ENCODE measurements around the gene FST.

FST gene

DNA sequence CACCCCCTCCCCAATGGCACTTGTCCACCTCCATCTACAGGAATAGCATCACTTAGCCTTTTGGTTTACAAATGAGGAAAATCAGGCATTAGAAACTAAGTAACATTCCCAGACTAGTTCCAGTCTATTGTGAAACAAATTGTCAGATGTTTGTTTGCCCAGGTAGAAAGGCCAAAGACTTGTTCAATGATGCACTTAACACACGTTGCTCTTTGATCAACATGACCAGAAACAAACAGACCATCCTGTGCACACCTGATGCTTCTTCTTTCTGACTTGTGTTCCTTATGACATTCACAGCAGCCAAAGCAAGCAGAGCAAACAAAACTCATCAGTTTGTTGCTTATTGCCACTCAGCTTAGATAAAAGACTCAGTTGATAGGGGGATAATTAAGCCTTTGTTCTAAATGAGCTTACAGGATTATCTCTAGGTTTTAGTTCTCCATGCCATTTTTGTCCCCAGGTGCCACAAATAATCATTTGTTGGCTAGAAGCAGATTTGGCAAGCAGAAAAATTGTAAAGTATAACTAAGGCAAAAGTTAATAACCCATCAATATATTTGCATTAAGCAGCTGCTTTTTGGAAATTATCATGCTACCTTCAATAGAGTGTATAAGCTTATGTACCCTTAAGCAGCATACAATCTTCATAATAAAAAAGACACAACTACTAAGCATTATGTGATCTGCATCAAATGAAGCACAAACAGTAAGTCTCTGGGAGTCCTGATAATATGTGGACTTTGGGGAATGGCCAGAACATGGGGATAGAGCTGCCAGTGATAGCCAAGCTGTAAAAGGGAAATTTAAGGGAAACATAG lies 26.3 kb upstream of the FST start:
- no peak overlapping the region for H3K4me3 ChIP-seq (ENCODE audit: low read length)
- no peaks in the 10 kb centered on the region for H3K36me3 ChIP-seq (ENCODE audit: control insufficient read depth, low read depth, low read length)
- H3K27me3 ChIP-seq (ENCODE audit: control insufficient read depth, insufficient read depth, low read length): no peaks in the 10 kb centered on the region
- H3K9ac ChIP-seq (ENCODE audit: low read length): no peak overlapping the region
- H3K27ac ChIP-seq (ENCODE audit: low read length): no peak overlapping the region
- H3K4me1 ChIP-seq (ENCODE audit: control insufficient read depth, low read depth, low read length): peaks cover 14% of the 10 kb centered on the region
- H3K9me3 ChIP-seq (ENCODE audit: control insufficient read depth, low read depth, low read length): no peaks in the 10 kb centered on the region

DNA sequence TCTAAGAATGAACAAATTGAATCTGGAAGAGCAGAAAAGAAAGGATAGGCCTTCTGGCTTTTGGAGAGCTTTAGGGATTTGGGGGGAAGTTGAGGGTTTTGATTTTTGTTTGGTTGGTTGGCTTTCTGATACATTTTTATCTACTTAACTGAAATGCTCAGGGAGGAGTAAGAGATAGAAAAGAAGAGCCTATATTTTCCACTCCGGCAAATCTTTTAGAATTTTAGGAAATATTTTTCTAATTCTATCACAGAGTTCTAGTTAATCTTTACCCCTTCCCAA lies 25.8 kb upstream of the FST start:
- no peaks in the 10 kb centered on the region for H3K27me3 ChIP-seq (ENCODE audit: control insufficient read depth, insufficient read depth, low read length)
- H3K36me3 ChIP-seq (ENCODE audit: control insufficient read depth, low read depth, low read length): no peaks in the 10 kb centered on the region
- H3K9me3 ChIP-seq (ENCODE audit: control insufficient read depth, low read depth, low read length): no peaks in the 10 kb centered on the region
- H3K9ac ChIP-seq (ENCODE audit: low read length): no peak overlapping the region
- no peak overlapping the region for H3K4me3 ChIP-seq (ENCODE audit: low read length)
- no peak overlapping the region for H3K27ac ChIP-seq (ENCODE audit: low read length)
- peaks cover 14% of the 10 kb centered on the region for H3K4me1 ChIP-seq (ENCODE audit: control insufficient read depth, low read depth, low read length)

DNA sequence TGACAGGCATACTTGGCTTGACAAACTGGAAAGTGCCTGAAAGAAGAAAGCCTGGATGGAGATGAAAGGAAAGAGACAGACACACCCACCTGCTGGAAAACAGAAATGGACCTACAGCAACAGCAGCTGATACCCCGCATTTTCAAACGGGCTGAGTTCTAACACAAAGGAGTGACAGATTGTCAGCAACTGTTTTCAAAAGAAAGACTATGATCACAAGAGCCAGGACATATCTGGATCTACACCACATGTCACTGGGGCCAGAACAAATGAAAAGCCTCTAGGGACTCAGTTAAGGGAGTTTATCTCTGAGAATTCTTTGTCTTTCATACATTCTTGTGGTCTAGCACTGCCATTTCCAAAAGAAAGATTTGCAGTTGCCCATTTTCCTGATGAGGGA lies 24.1 kb upstream of the FST start:
- Histone ChIP-seq H3K4me3 (ENCODE audit: low read length) (no peak overlapping the region), H3K36me3 (ENCODE audit: control insufficient read depth, low read depth, low read length) (no peaks in the 10 kb centered on the region), H3K4me1 (ENCODE audit: control insufficient read depth, low read depth, low read length) (peaks cover 14% of the 10 kb centered on the region), H3K9me3 (ENCODE audit: control insufficient read depth, low read depth, low read length) (no peaks in the 10 kb centered on the region), H3K27ac (ENCODE audit: low read length) (no peak overlapping the region), H3K9ac (ENCODE audit: low read length) (no peak overlapping the region), H3K27me3 (ENCODE audit: control insufficient read depth, insufficient read depth, low read length) (no peaks in the 10 kb centered on the region)

DNA sequence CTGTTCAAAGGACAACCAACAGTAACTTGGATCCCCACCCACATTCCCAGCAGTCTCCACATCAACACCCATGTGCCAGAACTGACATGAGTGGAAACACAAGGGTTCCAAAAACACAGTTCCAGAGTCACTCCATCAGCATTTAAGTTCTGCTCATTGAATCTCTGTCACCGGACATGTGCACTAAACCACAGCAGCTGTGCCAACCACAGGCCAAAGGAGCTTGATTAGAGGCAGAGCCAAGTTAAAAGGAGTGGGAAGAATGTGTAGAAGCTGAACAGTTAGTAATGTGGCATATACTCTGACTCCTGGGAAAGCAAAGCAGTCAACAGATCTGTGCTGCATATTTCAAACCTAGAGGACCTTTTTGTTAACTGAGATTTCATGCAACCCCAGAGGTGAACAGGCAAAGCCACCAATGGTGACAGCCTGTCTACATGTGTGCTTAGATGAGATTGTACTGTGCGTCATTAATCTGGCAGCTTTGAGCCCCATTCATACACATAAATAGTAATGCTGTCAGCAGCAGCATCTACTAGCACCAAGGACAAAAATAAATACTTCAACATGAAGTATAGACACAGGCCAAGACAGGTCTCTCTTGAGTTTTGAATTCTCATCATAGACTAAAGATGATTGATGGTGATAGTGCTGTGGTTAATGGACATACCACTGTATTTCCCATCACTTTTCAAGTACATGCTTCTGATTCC lies 16.4 kb upstream of the FST start:
- no peaks in the 10 kb centered on the region for H3K36me3 ChIP-seq (ENCODE audit: control insufficient read depth, low read depth, low read length)
- no peaks in the 10 kb centered on the region for H3K4me1 ChIP-seq (ENCODE audit: control insufficient read depth, low read depth, low read length)
- no peak overlapping the region for H3K4me3 ChIP-seq (ENCODE audit: low read length)
- no peak overlapping the region for H3K9ac ChIP-seq (ENCODE audit: low read length)
- no peaks in the 10 kb centered on the region for H3K27me3 ChIP-seq (ENCODE audit: control insufficient read depth, insufficient read depth, low read length)
- no peaks in the 10 kb centered on the region for H3K9me3 ChIP-seq (ENCODE audit: control insufficient read depth, low read depth, low read length)
- H3K27ac ChIP-seq (ENCODE audit: low read length): no peak overlapping the region

DNA sequence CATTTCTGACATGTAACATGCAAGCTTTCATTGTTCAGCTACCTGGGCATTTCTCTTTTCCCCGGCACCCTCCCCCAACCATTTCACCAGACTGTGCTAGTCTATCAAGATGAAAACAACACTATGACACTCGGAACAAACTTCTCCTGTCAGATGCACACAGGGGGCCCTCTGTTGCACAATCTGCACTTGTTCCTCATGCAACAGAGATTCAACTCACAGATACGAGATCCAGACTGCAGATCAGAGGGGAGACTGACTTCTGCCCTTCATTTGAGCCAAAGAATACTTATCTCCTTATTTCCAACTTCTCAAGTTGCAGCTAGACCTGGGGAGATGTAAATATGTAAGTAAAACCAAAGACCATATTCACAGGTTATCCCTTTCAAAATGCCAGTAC lies 15.7 kb upstream of the FST start:
- Histone ChIP-seq H3K9ac (ENCODE audit: low read length) (no peak overlapping the region), H3K4me1 (ENCODE audit: control insufficient read depth, low read depth, low read length) (no peaks in the 10 kb centered on the region), H3K4me3 (ENCODE audit: low read length) (no peak overlapping the region), H3K27ac (ENCODE audit: low read length) (no peak overlapping the region), H3K36me3 (ENCODE audit: control insufficient read depth, low read depth, low read length) (no peaks in the 10 kb centered on the region), H3K9me3 (ENCODE audit: control insufficient read depth, low read depth, low read length) (no peaks in the 10 kb centered on the region), H3K27me3 (ENCODE audit: control insufficient read depth, insufficient read depth, low read length) (no peaks in the 10 kb centered on the region)

DNA sequence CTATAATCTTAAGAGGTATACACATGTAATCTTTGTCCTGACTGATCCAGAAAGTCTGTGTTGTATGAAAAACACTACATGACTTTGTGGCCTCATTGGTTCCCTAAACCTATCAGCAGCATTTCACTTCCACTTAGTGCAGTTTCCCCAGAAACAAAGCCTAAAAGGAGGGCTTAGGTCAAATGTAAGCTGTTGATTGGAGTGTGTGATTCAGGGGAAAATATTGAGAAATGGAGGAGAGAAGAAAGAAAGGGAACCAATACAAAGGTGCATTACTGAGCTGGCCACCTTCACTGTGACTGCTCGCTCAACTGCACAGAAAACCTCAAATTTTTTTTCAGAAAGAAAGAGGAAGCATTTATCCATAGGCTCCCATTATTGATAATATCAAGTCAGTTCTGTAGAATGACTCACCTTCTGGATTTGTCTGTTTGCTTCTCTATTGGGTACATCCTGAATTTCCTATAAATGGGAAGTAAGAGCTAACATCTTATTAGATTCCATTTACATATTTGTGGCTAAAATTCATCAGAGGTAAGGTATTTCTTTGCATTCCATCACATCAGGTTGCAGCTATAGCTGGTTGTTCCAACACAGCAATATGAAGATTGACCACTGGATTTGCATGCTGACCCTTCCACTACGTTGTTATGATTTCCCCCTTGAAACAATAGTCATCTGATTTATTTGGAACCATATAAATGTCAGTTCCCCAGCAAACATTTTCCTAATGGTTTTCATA lies 10.3 kb upstream of the FST start:
- Histone ChIP-seq H3K4me1 (ENCODE audit: control insufficient read depth, low read depth, low read length) (no peaks in the 10 kb centered on the region), H3K27me3 (ENCODE audit: control insufficient read depth, insufficient read depth, low read length) (no peaks in the 10 kb centered on the region), H3K27ac (ENCODE audit: low read length) (no peak overlapping the region), H3K4me3 (ENCODE audit: low read length) (no peak overlapping the region), H3K9me3 (ENCODE audit: control insufficient read depth, low read depth, low read length) (no peaks in the 10 kb centered on the region), H3K36me3 (ENCODE audit: control insufficient read depth, low read depth, low read length) (no peaks in the 10 kb centered on the region), H3K9ac (ENCODE audit: low read length) (no peak overlapping the region)

DNA sequence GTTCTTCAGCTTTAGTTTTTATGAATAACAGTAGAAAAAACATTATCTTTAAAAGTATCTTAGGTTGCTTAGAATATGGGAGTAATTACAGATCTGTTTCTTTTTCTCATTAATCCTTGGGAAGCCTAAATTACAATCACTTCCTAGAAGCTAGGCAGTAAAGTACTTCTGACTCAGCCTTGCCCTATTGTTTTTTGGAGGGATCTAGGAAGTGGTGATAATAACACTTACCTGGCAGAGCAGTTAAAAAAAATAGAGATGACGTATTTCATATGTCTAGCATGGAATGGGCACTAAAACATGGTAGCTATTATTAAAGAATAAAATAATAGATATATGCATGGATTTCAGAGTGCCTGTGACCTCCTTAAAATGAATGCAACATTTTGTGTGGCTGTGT lies 8.2 kb upstream of the FST start:
- H3K4me3 ChIP-seq (ENCODE audit: low read length): no peak overlapping the region
- H3K27ac ChIP-seq (ENCODE audit: low read length): no peak overlapping the region
- H3K9me3 ChIP-seq (ENCODE audit: control insufficient read depth, low read depth, low read length): no peaks in the 10 kb centered on the region
- H3K36me3 ChIP-seq (ENCODE audit: control insufficient read depth, low read depth, low read length): no peaks in the 10 kb centered on the region
- no peaks in the 10 kb centered on the region for H3K27me3 ChIP-seq (ENCODE audit: control insufficient read depth, insufficient read depth, low read length)
- H3K9ac ChIP-seq (ENCODE audit: low read length): no peak overlapping the region
- H3K4me1 ChIP-seq (ENCODE audit: control insufficient read depth, low read depth, low read length): no peaks in the 10 kb centered on the region

DNA sequence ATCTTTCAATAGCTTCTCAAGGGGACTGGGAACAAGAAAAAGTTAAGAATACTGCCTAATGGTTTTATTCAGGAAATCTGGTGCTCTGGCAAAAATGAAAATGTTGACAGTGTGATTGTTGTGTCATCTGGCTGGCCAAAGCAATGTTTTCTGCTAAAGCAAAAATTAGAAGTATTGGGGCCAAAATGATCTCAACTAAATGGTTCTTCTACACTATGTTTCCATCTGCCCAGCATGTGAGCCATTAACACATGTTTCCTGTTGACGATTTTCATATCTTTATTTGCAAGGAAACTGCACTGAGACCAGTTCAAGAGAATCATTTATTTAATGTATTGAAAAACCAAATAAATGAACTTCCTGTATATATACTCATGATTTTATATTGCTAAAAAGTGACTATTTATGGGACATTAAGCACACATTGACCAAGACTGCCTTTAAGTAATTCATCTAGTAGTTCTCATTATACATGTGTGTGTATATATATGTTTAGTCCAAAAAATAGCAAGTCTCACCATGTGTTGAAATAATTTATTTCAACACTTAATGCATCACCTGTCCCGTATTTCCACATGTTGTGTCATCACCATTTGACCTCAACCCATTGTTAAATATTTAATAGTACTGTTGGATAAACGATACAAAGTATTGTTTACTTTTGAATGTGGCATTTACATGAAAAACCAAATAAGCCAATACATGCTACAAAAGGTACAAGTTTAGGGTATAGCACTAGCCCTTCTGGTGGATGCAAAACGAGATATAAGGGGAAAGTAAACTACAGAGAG lies 7.5 kb upstream of the FST start:
- Histone ChIP-seq H3K4me1 (ENCODE audit: control insufficient read depth, low read depth, low read length) (no peaks in the 10 kb centered on the region), H3K4me3 (ENCODE audit: low read length) (no peak overlapping the region), H3K9me3 (ENCODE audit: control insufficient read depth, low read depth, low read length) (no peaks in the 10 kb centered on the region), H3K9ac (ENCODE audit: low read length) (no peak overlapping the region), H3K27ac (ENCODE audit: low read length) (no peak overlapping the region), H3K27me3 (ENCODE audit: control insufficient read depth, insufficient read depth, low read length) (no peaks in the 10 kb centered on the region), H3K36me3 (ENCODE audit: control insufficient read depth, low read depth, low read length) (no peaks in the 10 kb centered on the region)

DNA sequence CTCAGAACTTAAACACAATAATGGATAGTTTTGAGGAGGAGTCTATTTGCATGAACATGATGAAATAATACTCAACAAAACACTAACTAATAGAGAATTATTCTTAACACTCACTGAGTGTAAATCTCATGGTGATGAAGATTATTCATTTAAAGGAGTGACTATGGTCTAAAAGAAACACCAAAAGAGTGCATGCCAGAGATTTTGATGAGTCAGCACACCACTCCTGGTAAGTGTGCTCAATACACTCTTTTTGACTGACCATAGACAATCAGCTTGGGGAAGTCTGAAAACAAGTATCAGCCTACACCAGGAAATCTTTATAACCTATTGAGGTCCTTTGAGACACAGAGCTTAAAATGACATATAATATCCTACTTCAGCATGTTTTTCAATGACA lies 6.8 kb upstream of the FST start:
- Histone ChIP-seq H3K36me3 (ENCODE audit: control insufficient read depth, low read depth, low read length) (no peaks in the 10 kb centered on the region), H3K27ac (ENCODE audit: low read length) (no peak overlapping the region), H3K4me1 (ENCODE audit: control insufficient read depth, low read depth, low read length) (no peaks in the 10 kb centered on the region), H3K27me3 (ENCODE audit: control insufficient read depth, insufficient read depth, low read length) (no peaks in the 10 kb centered on the region), H3K9ac (ENCODE audit: low read length) (no peak overlapping the region), H3K9me3 (ENCODE audit: control insufficient read depth, low read depth, low read length) (no peaks in the 10 kb centered on the region), H3K4me3 (ENCODE audit: low read length) (no peak overlapping the region)

DNA sequence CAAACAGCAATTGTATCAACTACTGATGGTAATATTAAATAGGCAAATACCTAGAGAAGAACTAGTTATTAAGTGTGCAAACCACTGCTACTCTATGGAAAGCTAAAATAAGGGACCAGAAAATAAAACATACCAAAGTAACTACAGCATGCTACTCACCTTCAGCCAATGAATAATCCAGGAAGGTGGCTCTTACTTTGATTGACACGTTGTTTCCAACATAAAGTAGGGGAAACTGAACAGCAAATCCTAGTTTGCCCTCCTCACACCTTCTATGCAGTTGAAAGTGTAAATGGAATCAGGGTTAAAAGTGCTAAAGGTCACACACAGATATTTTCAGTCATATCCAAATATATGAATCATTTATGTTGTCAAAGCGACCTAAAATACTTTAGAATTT lies 5.1 kb upstream of the FST start:
- H3K9ac ChIP-seq (ENCODE audit: low read length): no peak overlapping the region
- no peaks in the 10 kb centered on the region for H3K36me3 ChIP-seq (ENCODE audit: control insufficient read depth, low read depth, low read length)
- no peak overlapping the region for H3K4me3 ChIP-seq (ENCODE audit: low read length)
- H3K9me3 ChIP-seq (ENCODE audit: control insufficient read depth, low read depth, low read length): no peaks in the 10 kb centered on the region
- no peaks in the 10 kb centered on the region for H3K4me1 ChIP-seq (ENCODE audit: control insufficient read depth, low read depth, low read length)
- no peak overlapping the region for H3K27ac ChIP-seq (ENCODE audit: low read length)
- H3K27me3 ChIP-seq (ENCODE audit: control insufficient read depth, insufficient read depth, low read length): no peaks in the 10 kb centered on the region

DNA sequence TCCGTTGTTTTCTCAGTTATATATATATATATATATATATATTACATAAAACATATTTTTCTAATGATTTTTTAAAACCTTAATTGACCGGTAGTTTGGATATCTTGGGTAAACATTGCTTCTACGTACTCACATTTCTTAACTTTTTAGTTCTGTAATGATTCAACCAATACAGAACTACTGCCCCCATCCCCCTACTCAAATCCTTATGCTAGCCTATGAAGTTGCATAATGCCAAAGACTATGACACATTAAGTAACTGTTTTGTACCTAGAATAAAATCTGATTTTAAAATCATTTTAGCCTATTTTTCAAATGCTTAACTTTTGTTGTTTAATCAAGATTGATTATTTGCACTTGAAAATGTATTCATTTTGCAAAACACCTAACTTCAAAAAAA lies 4.4 kb upstream of the FST start:
- Histone ChIP-seq H3K9me3 (ENCODE audit: control insufficient read depth, low read depth, low read length) (no peaks in the 10 kb centered on the region), H3K27me3 (ENCODE audit: control insufficient read depth, insufficient read depth, low read length) (peaks cover 2% of the 10 kb centered on the region), H3K9ac (ENCODE audit: low read length) (no peak overlapping the region), H3K27ac (ENCODE audit: low read length) (no peak overlapping the region), H3K4me1 (ENCODE audit: control insufficient read depth, low read depth, low read length) (no peaks in the 10 kb centered on the region), H3K36me3 (ENCODE audit: control insufficient read depth, low read depth, low read length) (no peaks in the 10 kb centered on the region), H3K4me3 (ENCODE audit: low read length) (no peak overlapping the region)
